T follicular helper cell (primary cell): ENCODE results near the gene IMMP2L.

Experiments
- DNase-seq: peaks from one replicate; pipeline ENCODE4 v3.0.0-alpha.2; 2020; ENCODE audit warnings: low read depth

Gene IMMP2L

DNA sequence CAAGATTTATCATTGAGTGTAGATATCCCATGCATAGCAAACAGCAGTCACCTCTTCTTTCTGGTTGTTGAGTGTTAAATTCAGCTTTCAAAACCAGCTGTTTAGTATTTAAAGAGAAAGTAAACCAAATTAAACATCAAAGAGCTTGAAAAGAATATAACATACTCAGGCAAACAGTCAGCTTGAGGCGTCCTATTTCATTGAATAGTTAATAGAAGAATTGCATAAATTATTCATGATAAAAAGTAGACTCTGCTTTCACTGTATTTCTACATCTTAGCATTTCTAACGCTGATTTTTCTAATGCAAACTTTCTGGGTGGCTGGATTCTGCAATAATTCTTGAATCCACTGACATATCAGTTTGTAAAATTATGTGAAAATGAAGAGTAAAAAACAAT lies 935.9 kb downstream of the IMMP2L start:
- no peak for DNase-seq

DNA sequence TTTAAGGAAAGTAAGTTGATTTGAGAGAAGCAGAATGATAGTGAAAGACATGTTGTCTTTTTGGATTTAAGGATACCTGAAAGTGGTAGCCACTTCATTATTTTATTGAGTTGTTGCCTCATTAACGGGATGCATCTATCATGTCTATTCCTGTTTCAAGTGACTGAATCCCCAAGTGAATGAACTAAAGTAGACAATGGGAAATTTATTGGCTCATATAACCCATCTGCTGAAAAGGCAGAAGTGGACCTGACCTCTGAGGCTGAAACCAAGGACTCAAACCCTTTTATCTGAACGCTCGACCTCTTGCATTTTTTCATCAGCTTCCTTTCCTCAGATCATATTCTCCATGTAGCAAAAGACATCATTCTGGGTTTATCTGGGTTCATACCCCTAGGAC lies 937.0 kb downstream of the IMMP2L start:
- DNase-seq: no peak

DNA sequence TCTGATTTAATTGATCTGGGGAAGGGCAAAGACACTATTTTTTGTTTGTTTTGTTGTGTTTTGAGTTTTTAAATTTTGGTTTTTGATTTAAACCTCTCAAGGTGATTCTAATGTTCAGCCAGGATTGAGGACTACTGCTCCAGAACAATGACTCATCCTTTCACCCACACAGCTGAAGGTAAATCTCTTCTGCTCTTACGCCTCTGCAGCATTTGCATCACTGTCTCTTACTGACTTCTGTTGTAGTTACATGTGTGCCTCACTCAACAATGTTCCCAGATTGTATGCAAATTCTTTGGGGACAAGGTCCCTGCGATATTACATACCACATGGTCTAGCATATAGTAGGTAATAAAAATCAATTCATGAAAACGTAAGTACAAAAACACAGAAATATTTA lies 938.9 kb downstream of the IMMP2L start:
- no peak for DNase-seq

DNA sequence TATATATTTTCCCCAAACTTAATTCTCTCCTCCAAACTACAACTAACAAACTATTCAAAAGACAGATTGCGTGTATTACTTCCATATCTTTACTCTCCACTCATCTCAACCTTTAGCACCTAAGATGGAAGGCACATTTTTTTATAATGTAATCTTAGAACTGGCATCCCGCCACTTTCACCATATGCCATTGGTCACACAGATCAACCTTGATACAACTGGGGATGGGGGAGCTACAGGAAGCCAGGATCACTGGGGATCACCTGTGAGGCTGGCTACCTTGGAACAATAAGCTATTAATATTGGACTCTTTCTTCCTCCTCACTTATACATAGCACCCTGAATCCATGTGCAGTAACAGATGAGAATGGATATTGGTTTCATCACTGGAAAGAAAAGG lies 941.0 kb downstream of the IMMP2L start:
- DNase-seq: no peak

DNA sequence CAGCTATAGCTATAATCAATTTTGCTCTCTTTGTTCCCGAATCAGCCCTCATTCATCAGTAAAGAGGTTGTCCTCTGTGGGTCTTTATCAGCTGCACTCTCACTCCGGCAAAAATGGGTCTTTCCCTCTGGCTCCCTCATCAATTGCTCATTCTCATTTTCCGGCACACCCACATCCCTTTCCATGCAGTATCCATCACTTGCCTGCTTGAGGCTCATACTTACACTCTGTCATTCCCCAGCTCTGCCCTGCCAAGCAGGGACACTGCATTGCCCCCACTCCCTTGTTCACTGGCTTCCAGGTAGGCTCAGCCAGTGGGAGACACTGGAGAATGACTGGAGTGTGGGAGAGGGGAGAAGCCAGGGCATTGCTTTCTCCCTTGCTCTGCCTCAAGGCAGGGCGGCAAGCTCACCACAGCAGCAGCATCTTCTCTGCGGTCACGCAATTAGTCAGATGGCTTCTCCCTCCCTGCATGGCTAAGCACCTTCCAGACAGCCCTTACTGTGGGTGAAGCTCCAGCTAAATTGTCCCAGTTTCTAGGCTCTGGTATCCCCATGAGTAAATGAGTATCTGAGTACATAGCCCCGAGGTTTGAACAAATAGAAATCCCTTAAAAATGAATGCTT lies 942.1 kb downstream of the IMMP2L start:
- no peak for DNase-seq
